ENCODE results near the gene CDKN1A. TPM values are rescaled to one million over a fixed set of nuclear protein-coding genes. Genes with fewer than 3 reads are reported as not detected.

CDKN1A gene
- total RNA-seq, 4 donors from 2014 or later = 41.0 to 64.5 (median 61.8) TPM

DNA sequence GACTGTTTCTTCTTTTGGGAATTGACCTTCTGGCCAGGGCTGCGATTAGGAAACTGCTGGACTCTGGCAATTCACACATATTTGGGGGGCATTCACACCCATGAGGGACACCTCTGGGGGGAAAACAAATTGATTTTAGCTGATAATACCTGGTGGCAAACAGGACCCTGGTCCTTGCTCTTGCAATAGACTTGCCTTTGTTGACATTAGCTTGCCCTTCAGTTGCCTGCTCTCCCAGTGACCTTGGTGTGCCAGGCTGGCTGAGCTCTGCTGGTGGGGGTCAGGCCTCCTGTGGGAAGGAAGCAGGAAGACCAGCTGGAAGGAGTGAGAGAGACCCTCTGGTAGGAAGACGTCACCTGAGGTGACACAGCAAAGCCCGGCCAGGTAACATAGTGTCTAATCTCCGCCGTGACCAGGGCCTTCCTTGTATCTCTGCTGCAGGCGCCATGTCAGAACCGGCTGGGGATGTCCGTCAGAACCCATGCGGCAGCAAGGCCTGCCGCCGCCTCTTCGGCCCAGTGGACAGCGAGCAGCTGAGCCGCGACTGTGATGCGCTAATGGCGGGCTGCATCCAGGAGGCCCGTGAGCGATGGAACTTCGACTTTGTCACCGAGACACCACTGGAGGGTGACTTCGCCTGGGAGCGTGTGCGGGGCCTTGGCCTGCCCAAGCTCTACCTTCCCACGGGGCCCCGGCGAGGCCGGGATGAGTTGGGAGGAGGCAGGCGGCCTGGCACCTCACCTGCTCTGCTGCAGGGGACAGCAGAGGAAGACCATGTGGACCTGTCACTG, 5.3 kb downstream of the CDKN1A start:
- Histone ChIP-seq H3K27ac (peak overlapping the region in 1 of 3 donors; percentile 99), H3K36me3 (peaks cover 31 to 43% of the 10 kb centered on the region in 2 donors), H3K4me3 (replicated peaks in 1 of 3) (no peak overlapping the region), H3K9me3 (no peaks in the 10 kb centered on the region), H3K27me3 (no peaks in the 10 kb centered on the region), H3K4me1 (peaks cover 29 to 33% of the 10 kb centered on the region in 2 donors)
- intact Hi-C loops (cut with DNase I) = no loop called here
- TF ChIP-seq POLR2A (IDR thresholded peaks at IDR 0.05) = no peak
- WGBS, 2 donors = 91 to 96% methylated on average over 5 to 21 of the region's 29 CpGs
- DNase-seq = no peak

DNA sequence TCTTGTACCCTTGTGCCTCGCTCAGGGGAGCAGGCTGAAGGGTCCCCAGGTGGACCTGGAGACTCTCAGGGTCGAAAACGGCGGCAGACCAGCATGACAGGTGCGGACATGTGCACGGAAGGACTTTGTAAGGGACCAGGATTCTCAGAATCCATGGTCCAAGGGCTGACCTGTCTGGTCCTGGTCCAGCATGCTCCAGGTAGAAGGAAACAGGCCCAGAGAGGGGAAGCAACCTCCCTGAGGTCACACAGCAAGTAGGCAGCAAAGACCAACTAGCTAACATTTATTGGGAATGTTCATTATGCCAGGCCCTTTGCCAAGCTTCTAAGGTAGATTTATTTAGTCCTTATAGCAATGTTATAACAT, 5.9 kb downstream of the CDKN1A start:
- 96 to 98% methylated on average over 5 to 6 of the region's 6 CpGs for WGBS, 2 donors
- TF ChIP-seq, protein P1, sequence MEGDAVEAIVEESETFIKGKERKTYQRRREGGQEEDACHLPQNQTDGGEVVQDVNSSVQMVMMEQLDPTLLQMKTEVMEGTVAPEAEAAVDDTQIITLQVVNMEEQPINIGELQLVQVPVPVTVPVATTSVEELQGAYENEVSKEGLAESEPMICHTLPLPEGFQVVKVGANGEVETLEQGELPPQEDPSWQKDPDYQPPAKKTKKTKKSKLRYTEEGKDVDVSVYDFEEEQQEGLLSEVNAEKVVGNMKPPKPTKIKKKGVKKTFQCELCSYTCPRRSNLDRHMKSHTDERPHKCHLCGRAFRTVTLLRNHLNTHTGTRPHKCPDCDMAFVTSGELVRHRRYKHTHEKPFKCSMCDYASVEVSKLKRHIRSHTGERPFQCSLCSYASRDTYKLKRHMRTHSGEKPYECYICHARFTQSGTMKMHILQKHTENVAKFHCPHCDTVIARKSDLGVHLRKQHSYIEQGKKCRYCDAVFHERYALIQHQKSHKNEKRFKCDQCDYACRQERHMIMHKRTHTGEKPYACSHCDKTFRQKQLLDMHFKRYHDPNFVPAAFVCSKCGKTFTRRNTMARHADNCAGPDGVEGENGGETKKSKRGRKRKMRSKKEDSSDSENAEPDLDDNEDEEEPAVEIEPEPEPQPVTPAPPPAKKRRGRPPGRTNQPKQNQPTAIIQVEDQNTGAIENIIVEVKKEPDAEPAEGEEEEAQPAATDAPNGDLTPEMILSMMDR (IDR thresholded peaks at IDR 0.05) = no peak
- no peak for TF ChIP-seq POLR2A (IDR thresholded peaks at IDR 0.05)
- no peaks in the 10 kb centered on the region for H3K9me3 ChIP-seq
- H3K36me3 ChIP-seq = peaks cover 31 to 43% of the 10 kb centered on the region in 2 donors
- peaks cover 29 to 33% of the 10 kb centered on the region in 2 donors for H3K4me1 ChIP-seq
- H3K27me3 ChIP-seq = no peaks in the 10 kb centered on the region
- no peak overlapping the region for H3K4me3 ChIP-seq (replicated peaks in 1 of 3)
- DNase-seq = no peak
- intact Hi-C loops (cut with DNase I) = no loop called here
- no peak overlapping the region for H3K27ac ChIP-seq

DNA sequence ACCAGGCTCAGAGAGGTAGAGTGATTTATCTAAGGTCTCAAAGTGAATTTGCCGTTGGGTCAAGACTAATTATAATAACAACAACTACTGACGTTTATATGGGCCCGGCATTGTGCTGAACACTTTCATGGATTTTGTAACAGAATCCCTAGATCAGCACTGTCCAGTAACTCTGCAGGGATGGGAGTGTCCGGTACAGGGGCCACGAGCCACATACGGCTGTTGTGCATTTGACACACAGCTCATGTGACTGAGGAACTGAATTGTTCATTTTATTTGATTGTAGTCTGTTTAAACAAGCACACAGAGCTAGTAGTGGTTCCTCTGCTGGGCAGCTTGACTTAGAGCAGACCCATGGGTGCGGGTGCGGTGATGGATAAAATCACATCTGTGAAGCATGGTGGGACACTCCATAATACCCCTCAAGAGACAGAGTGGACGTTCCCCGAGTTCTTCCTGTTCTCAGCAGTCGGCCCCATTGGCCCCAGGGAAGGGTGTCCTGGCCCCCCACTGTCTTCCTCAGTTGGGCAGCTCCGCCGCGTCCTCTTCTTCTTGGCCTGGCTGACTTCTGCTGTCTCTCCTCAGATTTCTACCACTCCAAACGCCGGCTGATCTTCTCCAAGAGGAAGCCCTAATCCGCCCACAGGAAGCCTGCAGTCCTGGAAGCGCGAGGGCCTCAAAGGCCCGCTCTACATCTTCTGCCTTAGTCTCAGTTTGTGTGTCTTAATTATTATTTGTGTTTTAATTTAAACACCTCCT, 6.8 kb downstream of the CDKN1A start:
- peak overlapping the region in 1 of 3 donors; percentile 19 for H3K27ac ChIP-seq
- TF ChIP-seq, protein P1 (IDR thresholded peaks at IDR 0.05) = no peak
- TF ChIP-seq POLR2A (IDR thresholded peaks at IDR 0.05) = no peak
- no peaks in the 10 kb centered on the region for H3K27me3 ChIP-seq
- no peaks in the 10 kb centered on the region for H3K9me3 ChIP-seq
- H3K36me3 ChIP-seq = peaks cover 31 to 43% of the 10 kb centered on the region in 2 donors
- H3K4me3 ChIP-seq (replicated peaks in 1 of 3) = no peak overlapping the region
- 86 to 87% methylated on average over 20 of the region's 20 CpGs for WGBS, 2 donors
- no peak for DNase-seq
- peaks cover 29 to 33% of the 10 kb centered on the region in 2 donors for H3K4me1 ChIP-seq
- intact Hi-C loops (cut with DNase I) = no loop called here

DNA sequence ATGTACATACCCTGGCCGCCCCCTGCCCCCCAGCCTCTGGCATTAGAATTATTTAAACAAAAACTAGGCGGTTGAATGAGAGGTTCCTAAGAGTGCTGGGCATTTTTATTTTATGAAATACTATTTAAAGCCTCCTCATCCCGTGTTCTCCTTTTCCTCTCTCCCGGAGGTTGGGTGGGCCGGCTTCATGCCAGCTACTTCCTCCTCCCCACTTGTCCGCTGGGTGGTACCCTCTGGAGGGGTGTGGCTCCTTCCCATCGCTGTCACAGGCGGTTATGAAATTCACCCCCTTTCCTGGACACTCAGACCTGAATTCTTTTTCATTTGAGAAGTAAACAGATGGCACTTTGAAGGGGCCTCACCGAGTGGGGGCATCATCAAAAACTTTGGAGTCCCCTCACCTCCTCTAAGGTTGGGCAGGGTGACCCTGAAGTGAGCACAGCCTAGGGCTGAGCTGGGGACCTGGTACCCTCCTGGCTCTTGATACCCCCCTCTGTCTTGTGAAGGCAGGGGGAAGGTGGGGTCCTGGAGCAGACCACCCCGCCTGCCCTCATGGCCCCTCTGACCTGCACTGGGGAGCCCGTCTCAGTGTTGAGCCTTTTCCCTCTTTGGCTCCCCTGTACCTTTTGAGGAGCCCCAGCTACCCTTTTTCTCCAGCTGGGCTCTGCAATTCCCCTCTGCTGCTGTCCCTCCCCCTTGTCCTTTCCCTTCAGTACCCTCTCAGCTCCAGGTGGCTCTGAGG, 7.6 kb downstream of the CDKN1A start:
- H3K9me3 ChIP-seq = no peaks in the 10 kb centered on the region
- H3K27ac ChIP-seq = peak overlapping the region in 1 of 3 donors; percentile 19
- DNase-seq = no peak
- H3K4me1 ChIP-seq = peaks cover 21 to 27% of the 10 kb centered on the region in 2 donors
- TF ChIP-seq, protein P1 (IDR thresholded peaks at IDR 0.05) = no peak
- TF ChIP-seq POLR2A (IDR thresholded peaks at IDR 0.05) = no peak
- H3K36me3 ChIP-seq = peaks cover 31 to 43% of the 10 kb centered on the region in 2 donors
- no peaks in the 10 kb centered on the region for H3K27me3 ChIP-seq
- intact Hi-C loops (cut with DNase I) = no loop called here
- no peak overlapping the region for H3K4me3 ChIP-seq (replicated peaks in 1 of 3)
- 78 to 81% methylated on average over 11 of the region's 11 CpGs for WGBS, 2 donors
